Liver (tissue), 9 donors: ENCODE data around the gene XYLB. TPM values are rescaled to one million over a fixed set of nuclear protein-coding genes. Genes with fewer than 3 reads are reported as not detected.
A peak's percentile ranks its signal among the peaks of the same experiment; 100 is the strongest.

ENCODE experiments used
- DNase-seq: peaks from one replicate; pipeline ENCODE4 v3.0.0-alpha.2; 2017; ENCODE audit warnings: low spot score
- H3K27ac ChIP-seq, 2 donors: one replicate each; pipeline ENCODE4 v1.7.0; 2013; ENCODE audit warnings: inconsistent platforms in 2 of 2, low read length in 2 of 2, control low read depth in 1 of 2, low read depth in 1 of 2, mild to moderate bottlenecking in 1 of 2
- H3K27me3 ChIP-seq, 4 donors: one replicate each; pipeline versions ENCODE4 v1.6.1 to v1.7.0; 2013; ENCODE audit warnings: low read length in 3 of 4, inconsistent platforms in 1 of 4, mild to moderate bottlenecking in 1 of 4, moderate library complexity in 1 of 4; ENCODE audit not compliant: control insufficient read depth in 4 of 4, insufficient read depth in 4 of 4
- H3K36me3 ChIP-seq, 4 donors: one replicate each; pipeline versions ENCODE4 v1.6.1 to v1.7.0; 2013; ENCODE audit warnings: low read length in 3 of 4, mild to moderate bottlenecking in 3 of 4, low read depth in 1 of 4, moderate library complexity in 1 of 4; ENCODE audit not compliant: control insufficient read depth in 4 of 4, insufficient read depth in 3 of 4
- H3K4me1 ChIP-seq, 4 donors: one replicate each; pipeline versions ENCODE4 v1.6.1 to v1.7.0; 2013; ENCODE audit warnings: low read length in 3 of 4, mild to moderate bottlenecking in 3 of 4, moderate library complexity in 1 of 4; ENCODE audit not compliant: control insufficient read depth in 4 of 4, insufficient read depth in 4 of 4
- H3K4me3 ChIP-seq, 3 donors: one replicate each; pipeline versions ENCODE4 v1.6.1 to v1.7.0; 2013; ENCODE audit warnings: low read length in 3 of 3, control low read depth in 1 of 3, low read depth in 1 of 3, mild to moderate bottlenecking in 1 of 3
- H3K9ac ChIP-seq, 2 donors: one replicate each; pipeline ENCODE4 v1.7.0; 2013; ENCODE audit warnings: low read length in 2 of 2, mild to moderate bottlenecking in 2 of 2, moderate library complexity in 2 of 2, control low read depth in 1 of 2, low read depth in 1 of 2
- H3K9me3 ChIP-seq, 4 donors: one replicate each; pipeline versions ENCODE4 v1.6.1 to v1.7.0; 2013; ENCODE audit warnings: low read length in 3 of 4; ENCODE audit not compliant: control insufficient read depth in 4 of 4
- CTCF ChIP-seq: fragments of 150-350 bp; IDR thresholded peaks from 2 replicates; pipeline ENCODE4 v1.5.1; 2017; ENCODE audit warnings: improper control_type of control experiment, low read depth, low read length; ENCODE audit not compliant: missing input control
- EGR1 ChIP-seq, 2 donors: IDR thresholded peaks; 2 replicates each; pipeline ENCODE4 v1.6.1; 2016 to 2018; ENCODE audit warnings: antibody characterized with exemption in 2 of 2, low read depth in 2 of 2
- FOXA1 ChIP-seq: IDR thresholded peaks from 2 replicates; pipeline ENCODE4 v1.6.1; 2016; ENCODE audit warnings: antibody characterized with exemption
- FOXA2 ChIP-seq: IDR thresholded peaks from 2 replicates; pipeline ENCODE4 v1.6.1; 2016; ENCODE audit warnings: antibody characterized with exemption
- GABPA ChIP-seq, 2 donors: IDR thresholded peaks in 1 of 2; conservative IDR thresholded peaks in 1 of 2; 2 replicates each; pipeline ENCODE4 v1.6.1; 2016; ENCODE audit warnings: antibody characterized with exemption in 2 of 2, mild to moderate bottlenecking in 1 of 2, moderate library complexity in 1 of 2
- HNF4A ChIP-seq, 2 donors: conservative IDR thresholded peaks; 2 replicates each; pipeline ENCODE4 v1.6.1; 2016; ENCODE audit warnings: antibody characterized with exemption in 2 of 2, mild to moderate bottlenecking in 2 of 2
- HNF4G ChIP-seq: IDR thresholded peaks from 2 replicates; pipeline ENCODE4 v1.6.1; 2016; ENCODE audit warnings: antibody characterized with exemption
- JUND ChIP-seq, 2 donors: IDR thresholded peaks; 2 replicates each; pipeline ENCODE4 v1.6.1; 2016; ENCODE audit warnings: antibody characterized with exemption in 2 of 2
- NR2F2 ChIP-seq: IDR thresholded peaks from 2 replicates; pipeline ENCODE4 v1.6.1; 2016; ENCODE audit warnings: antibody characterized with exemption
- RAD21 ChIP-seq, 2 donors: IDR thresholded peaks; 2 replicates each; pipeline ENCODE4 v1.6.1; 2016; ENCODE audit warnings: antibody characterized with exemption in 2 of 2, mild to moderate bottlenecking in 2 of 2
- REST ChIP-seq: IDR thresholded peaks from 2 replicates; pipeline ENCODE4 v1.6.1; 2016; ENCODE audit warnings: antibody characterized with exemption, mild to moderate bottlenecking
- RXRA ChIP-seq, 2 donors: IDR thresholded peaks; 2 replicates each; pipeline ENCODE4 v1.6.1; 2017 to 2018; ENCODE audit warnings: antibody characterized with exemption in 2 of 2, mild to moderate bottlenecking in 1 of 2
- SP1 ChIP-seq: IDR thresholded peaks from 2 replicates; pipeline ENCODE4 v1.6.1; 2018; ENCODE audit warnings: antibody characterized with exemption, mild to moderate bottlenecking
- YY1 ChIP-seq: IDR thresholded peaks from 2 replicates; pipeline ENCODE4 v1.6.1; 2016; ENCODE audit warnings: antibody characterized with exemption, mild to moderate bottlenecking
- WGBS: extraction: QIAGEN DNeasy Blood & Tissue Kit; methylation state at CpG from one replicate; pipeline ENCODE4 v1.1.7; 2013; 5-methylcytosine and 5-hydroxymethylcytosine counted together
- polyA plus RNA-seq, 2 donors: library from polyadenylated mRNA; stranded (reverse) in 1 of 2; unstranded in 1 of 2; fragments of 200-250 nt in 1 of 2; fragments of >200 nt in 1 of 2; fragmentation: Nextera tagmentation in 1 of 2; extraction: Ambion mirVana in 1 of 2; gene quantifications; one replicate each; pipeline versions ENCODE4 v1.2.1 to v1.2.3, GENCODE V29; 2013 to 2015
- total RNA-seq, 2 donors: library from RNA; depleted of rRNA; stranded (reverse); fragments of >200 nt; gene quantifications; one replicate each; pipeline ENCODE4 v1.2.3, GENCODE V29; 2014
- TF ChIP-seq, protein P1 (sequence below): IDR thresholded peaks from 2 replicates; pipeline ENCODE4 v1.6.1; 2016; ENCODE audit warnings: antibody characterized with exemption
- TF ChIP-seq, protein P2 (sequence below): IDR thresholded peaks from 2 replicates; pipeline ENCODE4 v1.6.1; 2016; ENCODE audit warnings: antibody characterized with exemption
- TF ChIP-seq, protein P3 (sequence below): IDR thresholded peaks from 2 replicates; pipeline ENCODE4 v1.6.1; 2016; ENCODE audit warnings: antibody characterized with exemption
- donor health status: healthy.
- donor health status: healthy.
- donor health status: healthy.
- donor health status: healthy.
- donor health status: healthy.

XYLB gene
- total and polyA plus RNA-seq, 4 donors: 14.2 to 51.5 (median 18.0) TPM

DNA sequence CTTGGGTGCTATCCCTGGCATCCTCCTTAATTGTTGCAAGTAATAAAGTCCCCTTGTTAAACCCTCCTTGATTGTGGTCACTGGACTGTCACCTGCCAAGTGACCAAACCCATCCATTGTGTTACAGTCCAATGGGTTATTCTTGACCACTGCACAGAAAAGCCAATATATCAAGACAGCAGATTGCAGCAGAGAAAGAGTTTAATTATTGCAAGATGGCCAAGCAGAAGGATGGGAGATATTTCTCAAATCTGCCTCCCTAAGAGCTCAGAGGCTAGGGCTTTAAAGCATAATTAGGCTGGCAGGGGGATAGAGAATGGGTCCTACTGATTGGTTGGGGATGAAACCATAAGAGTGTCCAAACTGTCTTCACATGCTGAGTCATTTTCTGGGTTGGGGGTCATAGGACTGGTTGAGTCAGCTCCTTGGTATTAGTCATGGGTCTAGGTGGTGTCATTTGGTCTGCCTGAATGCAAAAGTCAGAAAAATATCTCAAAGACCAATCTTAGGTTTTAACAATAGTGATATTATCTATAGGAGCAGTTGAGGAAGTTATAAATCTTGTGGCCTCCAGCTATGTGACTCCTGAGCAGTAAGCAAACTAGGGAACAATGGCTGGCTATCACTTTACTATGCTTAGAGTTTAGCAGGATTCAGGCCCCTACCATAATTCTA lies 19.1 kb upstream of the XYLB start:
- no peaks in the 10 kb centered on the region for H3K36me3 ChIP-seq
- no peak for TF ChIP-seq RXRA (IDR thresholded peaks at IDR 0.05)
- no peak overlapping the region for H3K27ac ChIP-seq
- peaks cover 0 to 3% (median 0%) of the 10 kb centered on the region in 4 donors for H3K9me3 ChIP-seq
- peaks cover 0 to 6% (median 3%) of the 10 kb centered on the region in 4 donors for H3K4me1 ChIP-seq
- H3K4me3 ChIP-seq: no peak overlapping the region
- no peaks in the 10 kb centered on the region for H3K27me3 ChIP-seq
- no peak overlapping the region for H3K9ac ChIP-seq
- DNase-seq: no peak

DNA sequence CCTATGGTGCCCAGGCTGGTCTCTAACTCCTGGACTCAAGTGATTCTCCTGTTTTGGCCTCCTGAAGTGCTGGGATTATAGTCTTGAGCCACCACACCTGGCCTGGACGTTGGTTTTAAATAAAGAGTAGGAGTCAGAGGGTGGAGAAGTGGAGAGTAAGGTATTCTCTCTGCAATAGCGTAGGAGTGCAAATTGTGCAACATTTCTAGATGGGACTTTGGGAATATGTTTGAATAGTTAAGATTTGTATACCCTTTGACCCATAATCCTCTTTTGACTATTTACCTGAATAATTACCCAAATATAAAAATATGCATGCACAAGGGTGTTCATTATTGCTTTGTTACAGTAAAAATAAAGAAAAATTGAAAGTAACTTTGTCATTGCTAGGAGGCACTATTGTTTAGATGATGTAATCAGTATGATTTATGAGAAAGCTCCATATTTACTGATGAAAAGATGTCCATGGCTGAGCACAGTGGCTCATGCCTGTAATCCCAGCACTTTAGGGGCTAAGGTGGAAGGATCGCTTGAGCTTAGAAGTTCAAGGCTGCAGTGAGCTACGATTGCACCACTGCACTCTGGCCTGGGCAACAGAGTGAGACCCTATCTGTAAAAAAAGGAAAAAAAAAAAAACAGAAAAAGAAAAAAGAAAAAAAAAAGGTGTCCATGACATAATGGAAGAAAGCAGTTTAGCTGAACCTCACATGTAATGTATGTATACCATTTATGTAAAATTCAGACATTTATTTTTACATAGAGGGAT lies 15.1 kb upstream of the XYLB start:
- H3K9ac ChIP-seq: no peak overlapping the region

GRCh38 chr3:38332201-38332600 lies 14.4 kb upstream of the XYLB start:
- no peak overlapping the region for H3K4me3 ChIP-seq
- no peak overlapping the region for H3K27ac ChIP-seq
- no peaks in the 10 kb centered on the region for H3K27me3 ChIP-seq
- H3K9me3 ChIP-seq: peaks cover 0 to 3% (median 0%) of the 10 kb centered on the region in 4 donors
- no peak overlapping the region for H3K9ac ChIP-seq
- DNase-seq: no peak
- peaks cover 3 to 9% (median 8%) of the 10 kb centered on the region in 4 donors for H3K4me1 ChIP-seq
- no peaks in the 10 kb centered on the region for H3K36me3 ChIP-seq
- WGBS: 67% methylated on average over 3 of the region's 3 CpGs
- TF ChIP-seq HNF4G (no peak), HNF4A (conservative IDR thresholded peaks at IDR 0.05) (no peak), JUND (IDR thresholded peaks at IDR 0.05) (no peak), RXRA (IDR thresholded peaks at IDR 0.05) (no peak), SP1 (no peak), NR2F2 (no peak), RAD21 (IDR thresholded peaks at IDR 0.05) (no peak), GABPA (IDR thresholded peaks at IDR 0.05 in 1 of 2, conservative IDR thresholded peaks at IDR 0.05 in 1 of 2) (no peak), FOXA2 (no peak), CTCF (no peak), FOXA1 (no peak), REST (no peak), YY1 (no peak)
- TF ChIP-seq, protein P1, sequence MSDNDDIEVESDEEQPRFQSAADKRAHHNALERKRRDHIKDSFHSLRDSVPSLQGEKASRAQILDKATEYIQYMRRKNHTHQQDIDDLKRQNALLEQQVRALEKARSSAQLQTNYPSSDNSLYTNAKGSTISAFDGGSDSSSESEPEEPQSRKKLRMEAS: no peak
- TF ChIP-seq, protein P2, sequence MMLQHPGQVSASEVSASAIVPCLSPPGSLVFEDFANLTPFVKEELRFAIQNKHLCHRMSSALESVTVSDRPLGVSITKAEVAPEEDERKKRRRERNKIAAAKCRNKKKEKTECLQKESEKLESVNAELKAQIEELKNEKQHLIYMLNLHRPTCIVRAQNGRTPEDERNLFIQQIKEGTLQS: no peak
- TF ChIP-seq, protein P3, sequence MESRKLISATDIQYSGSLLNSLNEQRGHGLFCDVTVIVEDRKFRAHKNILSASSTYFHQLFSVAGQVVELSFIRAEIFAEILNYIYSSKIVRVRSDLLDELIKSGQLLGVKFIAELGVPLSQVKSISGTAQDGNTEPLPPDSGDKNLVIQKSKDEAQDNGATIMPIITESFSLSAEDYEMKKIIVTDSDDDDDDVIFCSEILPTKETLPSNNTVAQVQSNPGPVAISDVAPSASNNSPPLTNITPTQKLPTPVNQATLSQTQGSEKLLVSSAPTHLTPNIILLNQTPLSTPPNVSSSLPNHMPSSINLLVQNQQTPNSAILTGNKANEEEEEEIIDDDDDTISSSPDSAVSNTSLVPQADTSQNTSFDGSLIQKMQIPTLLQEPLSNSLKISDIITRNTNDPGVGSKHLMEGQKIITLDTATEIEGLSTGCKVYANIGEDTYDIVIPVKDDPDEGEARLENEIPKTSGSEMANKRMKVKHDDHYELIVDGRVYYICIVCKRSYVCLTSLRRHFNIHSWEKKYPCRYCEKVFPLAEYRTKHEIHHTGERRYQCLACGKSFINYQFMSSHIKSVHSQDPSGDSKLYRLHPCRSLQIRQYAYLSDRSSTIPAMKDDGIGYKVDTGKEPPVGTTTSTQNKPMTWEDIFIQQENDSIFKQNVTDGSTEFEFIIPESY: no peak

More for the DNA sequence above, 15.1 kb upstream of the XYLB start:
- Histone ChIP-seq H3K36me3 (no peaks in the 10 kb centered on the region), H3K27me3 (no peaks in the 10 kb centered on the region), H3K4me3 (no peak overlapping the region), H3K9me3 (peaks cover 0 to 3% (median 0%) of the 10 kb centered on the region in 4 donors), H3K27ac (no peak overlapping the region), H3K4me1 (peaks cover 3 to 6% (median 3%) of the 10 kb centered on the region in 4 donors)
- no peak for DNase-seq
- WGBS: 51% methylated on average over 4 of the region's 4 CpGs
- TF ChIP-seq FOXA1 (no peak), HNF4A (conservative IDR thresholded peaks at IDR 0.05) (peak; percentile 12 to 19), EGR1 (IDR thresholded peaks at IDR 0.05; ENCODE audit: low read depth in 2 of 2) (no peak), GABPA (IDR thresholded peaks at IDR 0.05 in 1 of 2, conservative IDR thresholded peaks at IDR 0.05 in 1 of 2) (no peak), NR2F2 (no peak)
- TF ChIP-seq, protein P1: no peak
- TF ChIP-seq, protein P2: no peak
